ENCODE data around the gene EED. TPM values are rescaled to one million over a fixed set of nuclear protein-coding genes. Genes with fewer than 3 reads are reported as not detected.
"Not testable (repeated sequence)": the region's sequence is repeated elsewhere in the genome, so short reads cannot be mapped to it uniquely, and the experiment has no call there.

The EED gene
- total RNA-seq, 1 donor from 2014 or later: 174 TPM

DNA sequence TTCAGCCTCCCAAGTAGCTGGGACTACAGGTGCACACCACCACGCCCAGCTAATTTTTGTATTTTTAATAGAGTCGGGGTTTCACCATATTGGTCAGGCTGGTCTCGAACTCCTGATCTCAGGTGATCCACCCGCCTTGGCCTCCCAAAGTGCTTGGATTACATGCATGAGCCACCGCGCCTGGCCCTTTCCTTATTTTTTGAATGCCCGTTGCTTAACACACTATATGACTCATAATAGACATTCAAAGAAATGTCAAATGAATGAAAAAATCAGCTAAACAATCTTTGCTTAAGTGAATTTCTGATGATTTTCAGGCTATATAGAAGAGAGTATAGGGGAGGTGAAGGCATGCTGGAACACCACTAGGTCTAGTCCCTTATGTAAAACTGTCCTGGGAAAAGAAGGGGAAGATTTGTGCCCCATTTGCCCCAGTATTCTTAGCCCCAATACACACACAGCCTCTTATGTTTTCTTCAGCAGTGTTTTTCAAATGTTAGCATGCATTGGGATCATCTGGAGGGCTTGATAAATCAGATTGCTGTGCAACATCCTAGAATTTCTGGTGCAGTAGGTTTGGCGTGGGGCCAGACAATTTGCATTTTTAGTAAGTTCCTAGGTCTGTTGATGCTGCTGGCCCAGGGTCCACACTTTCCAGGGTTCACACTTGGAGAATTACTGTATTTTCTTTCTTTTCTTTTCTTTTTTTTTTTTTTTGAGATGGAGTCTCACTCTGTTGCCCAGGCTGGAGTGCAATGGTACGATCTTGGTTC, 45.1 kb downstream of the EED start:
- H3K9me3 Mint-ChIP-seq; H3K27me3 Mint-ChIP-seq (ENCODE audit: low read depth); DNase-seq (ENCODE audit: low spot score): not testable (repeated sequence)
- Mint-ChIP-seq H3K27ac (peak overlapping the region; percentile 72), H3K4me3 (ENCODE audit: low read depth) (peak overlapping the region; percentile 34), H3K4me1 (ENCODE audit: low read depth) (peaks cover 61% of the 10 kb centered on the region), H3K36me3 (ENCODE audit: low read depth) (peaks cover 30% of the 10 kb centered on the region)
- intact Hi-C loops (cut with micrococcal nuclease): loop anchor here (5.0 kb wide), 3 partner anchors 158 to 518 kb away; no protein-coding TSS in a partner anchor

DNA sequence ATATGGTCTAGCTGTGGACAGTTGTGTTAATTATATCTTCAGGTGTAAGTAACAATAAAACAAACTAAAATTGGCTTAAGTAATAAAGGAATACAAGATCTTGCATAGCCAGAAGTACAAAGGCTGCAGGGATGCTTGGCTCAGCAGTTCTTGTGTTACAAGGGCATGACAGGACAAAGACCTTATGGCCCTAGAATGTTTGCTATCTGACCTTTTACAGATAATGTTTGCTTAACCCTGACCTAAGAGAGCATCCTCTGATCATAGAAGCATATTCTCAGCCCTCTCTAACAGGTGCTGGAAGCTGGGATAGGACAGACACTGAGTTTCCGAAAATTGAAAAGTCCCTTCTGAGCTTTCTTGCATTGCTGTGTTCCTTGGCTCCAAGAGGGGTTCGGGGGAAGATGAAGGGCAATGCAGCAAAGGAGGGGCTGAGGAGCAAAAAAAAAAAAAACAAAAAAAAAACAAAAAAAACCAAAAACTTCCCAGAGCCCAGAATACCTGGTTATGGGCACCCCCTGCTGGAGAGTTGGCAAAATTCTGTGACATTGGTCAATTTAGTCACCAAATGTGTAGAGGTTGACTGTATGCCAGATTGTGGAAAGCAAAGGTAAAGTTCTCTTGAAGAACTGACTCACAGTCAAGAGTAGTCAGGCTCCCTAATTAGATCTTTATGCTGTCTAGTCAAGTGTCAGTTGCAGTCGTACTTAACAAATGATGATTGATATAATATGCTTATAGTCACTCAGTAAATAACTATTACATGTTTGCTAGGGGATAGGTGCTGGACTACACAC, 47.1 kb downstream of the EED start:
- intact Hi-C loops (cut with micrococcal nuclease): loop anchor here (2.0 to 5.0 kb wide), 3 partner anchors 115 to 437 kb away; partner anchors contain the start of gene CCDC83
- peaks cover 25% of the 10 kb centered on the region for H3K36me3 Mint-ChIP-seq (ENCODE audit: low read depth)
- peak overlapping the region; percentile 74 for H3K27ac Mint-ChIP-seq
- H3K4me3 Mint-ChIP-seq (ENCODE audit: low read depth): no peak overlapping the region
- peaks cover 52% of the 10 kb centered on the region for H3K4me1 Mint-ChIP-seq (ENCODE audit: low read depth)
- H3K9me3 Mint-ChIP-seq: no peaks in the 10 kb centered on the region
- H3K27me3 Mint-ChIP-seq (ENCODE audit: low read depth): no peaks in the 10 kb centered on the region
- DNase-seq (ENCODE audit: low spot score): peak; percentile 33

DNA sequence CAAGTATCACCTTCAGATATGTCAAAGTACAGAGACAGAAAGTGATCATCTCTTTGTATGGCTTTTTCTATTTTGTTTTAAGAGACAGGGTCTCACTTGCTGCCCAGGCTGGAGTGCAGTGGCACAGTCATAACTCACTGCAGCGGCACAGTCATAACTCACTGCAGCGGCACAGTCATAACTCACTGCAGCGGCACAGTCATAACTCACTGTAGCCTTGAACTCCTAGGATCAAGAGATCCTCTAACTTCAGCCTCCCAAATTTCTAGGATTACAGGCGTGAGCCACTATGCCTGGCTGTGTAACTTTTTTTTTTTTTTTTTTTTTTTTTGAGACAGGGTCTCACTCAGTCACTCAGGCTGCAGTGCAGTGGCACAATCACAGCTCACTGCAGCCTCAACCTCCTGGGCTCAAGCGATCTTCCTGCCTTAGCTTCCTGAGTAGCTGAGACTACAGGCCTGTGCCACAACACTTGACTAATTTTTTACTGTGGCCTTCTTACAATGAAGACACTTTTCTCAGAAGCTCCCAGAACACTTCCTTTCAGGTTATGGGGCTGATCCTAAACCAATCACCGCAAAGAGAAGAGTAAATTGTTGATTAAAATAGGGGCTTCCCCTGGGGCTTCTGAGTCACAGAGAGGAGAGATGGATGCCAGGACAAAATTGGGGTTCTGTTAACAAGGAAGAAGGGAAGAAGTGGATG, 48.5 kb downstream of the EED start:
- intact Hi-C loops (cut with micrococcal nuclease): loop anchor here (2.0 to 5.0 kb wide), 3 partner anchors 116 to 438 kb away; partner anchors contain the start of gene CCDC83
- no peak for DNase-seq (ENCODE audit: low spot score)
- peaks cover 22% of the 10 kb centered on the region for H3K36me3 Mint-ChIP-seq (ENCODE audit: low read depth)
- H3K4me1 Mint-ChIP-seq (ENCODE audit: low read depth): peaks cover 40% of the 10 kb centered on the region
- peak overlapping the region; percentile 74 for H3K27ac Mint-ChIP-seq
- no peak overlapping the region for H3K4me3 Mint-ChIP-seq (ENCODE audit: low read depth)
- H3K9me3 Mint-ChIP-seq: no peaks in the 10 kb centered on the region
- peaks cover 2% of the 10 kb centered on the region for H3K27me3 Mint-ChIP-seq (ENCODE audit: low read depth)

DNA sequence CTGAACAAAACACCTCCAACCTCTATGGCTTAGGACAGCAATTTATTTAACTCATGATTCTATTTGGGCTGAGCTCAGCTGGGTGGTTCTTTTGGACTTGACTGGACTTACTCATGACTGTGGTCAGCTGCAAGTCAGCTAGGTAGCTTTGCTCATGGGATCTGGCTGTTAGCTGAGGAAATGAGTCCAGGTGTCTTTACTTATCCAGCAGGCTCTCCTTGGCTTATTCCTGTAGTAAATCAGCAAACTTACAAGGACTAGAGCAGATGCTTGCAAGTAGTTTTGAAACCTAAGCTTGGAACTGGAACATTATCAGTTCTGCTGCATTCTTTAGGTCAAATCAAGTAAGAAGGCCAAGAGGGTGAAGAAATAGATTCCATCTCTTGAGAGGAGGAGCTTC, 49.5 kb downstream of the EED start:
- Mint-ChIP-seq H3K9me3 (no peaks in the 10 kb centered on the region), H3K36me3 (ENCODE audit: low read depth) (peaks cover 19% of the 10 kb centered on the region), H3K27me3 (ENCODE audit: low read depth) (peaks cover 2% of the 10 kb centered on the region), H3K4me1 (ENCODE audit: low read depth) (peaks cover 33% of the 10 kb centered on the region), H3K4me3 (ENCODE audit: low read depth) (no peak overlapping the region), H3K27ac (no peak overlapping the region)
- intact Hi-C loops (cut with micrococcal nuclease): loop anchor here (5.0 kb wide), 1 partner anchor 393 kb away; no protein-coding TSS in a partner anchor
- no peak for DNase-seq (ENCODE audit: low spot score)

DNA sequence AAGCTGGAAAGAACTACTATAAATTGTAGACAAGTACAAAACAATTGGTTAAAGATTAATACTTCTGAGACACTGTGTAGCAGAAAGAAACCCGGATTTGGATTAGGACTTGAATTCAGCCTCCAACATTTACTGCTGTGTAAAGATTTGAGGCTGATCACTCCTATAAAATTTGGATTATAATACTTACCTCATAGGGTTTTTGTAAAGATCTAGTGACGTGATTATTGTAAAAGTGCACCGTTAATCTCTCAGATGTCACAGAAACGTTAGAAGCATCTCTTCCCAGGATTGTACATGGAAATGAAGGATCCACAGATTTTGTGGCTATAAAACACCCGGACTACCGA, 57.2 kb downstream of the EED start:
- Mint-ChIP-seq H3K4me3 (ENCODE audit: low read depth) (peak overlapping the region; percentile 99), H3K9me3 (no peaks in the 10 kb centered on the region), H3K27ac (peak overlapping the region; percentile 96), H3K4me1 (ENCODE audit: low read depth) (peaks cover 25% of the 10 kb centered on the region), H3K27me3 (ENCODE audit: low read depth) (peaks cover 3% of the 10 kb centered on the region), H3K36me3 (ENCODE audit: low read depth) (peaks cover 29% of the 10 kb centered on the region)
- DNase-seq (ENCODE audit: low spot score): no peak
- intact Hi-C loops (cut with micrococcal nuclease): loop anchor here (1.0 to 5.0 kb wide), 3 partner anchors 56 to 674 kb away; partner anchors contain the start of genes DLG2 and TMEM126B

DNA sequence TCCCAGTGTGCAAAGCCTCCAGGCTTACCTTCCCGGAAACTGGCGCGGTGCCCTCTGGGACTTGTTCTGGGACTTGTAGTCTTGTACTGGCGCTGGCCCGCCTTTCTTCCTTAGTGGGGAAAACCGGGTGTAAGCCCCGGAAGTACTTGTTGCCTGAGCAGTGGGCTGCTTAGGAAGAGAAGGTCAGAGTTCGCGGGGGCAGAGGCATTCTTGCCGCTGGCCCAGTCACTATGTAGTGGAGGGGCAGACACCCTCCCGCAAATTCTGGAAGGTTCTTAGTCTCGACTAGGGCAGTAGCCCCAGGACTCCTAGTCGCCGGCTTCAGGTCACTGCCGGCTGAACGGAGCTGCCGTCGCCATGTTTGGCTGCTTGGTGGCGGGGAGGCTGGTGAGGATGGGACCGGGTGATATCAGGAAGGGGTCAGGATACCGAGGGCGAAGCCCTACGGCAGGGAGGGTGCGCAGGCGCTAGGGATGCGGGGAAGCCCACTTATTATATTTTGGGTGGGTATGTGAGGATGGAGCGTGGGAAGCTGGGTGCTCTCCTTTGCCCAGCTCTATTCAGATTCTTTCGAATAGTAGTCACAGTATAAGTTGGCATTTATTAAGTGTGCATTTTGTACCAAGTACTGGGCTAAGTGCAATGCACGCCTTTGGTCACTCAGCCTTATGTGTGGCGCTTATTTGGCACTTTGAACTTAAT, 57.7 kb downstream of the EED start, which contains the start of gene HIKESHI:
TSS of gene HIKESHI (plus strand) at position 149 of the 702 bp plus-strand sequence. CDS start at position 358, 209 bp downstream.
- H3K27ac Mint-ChIP-seq: peak within 1 kb of the TSS; percentile 96
- peak; percentile 81 for DNase-seq (ENCODE audit: low spot score)
- peak within 1 kb of the TSS; percentile 99 for H3K4me3 Mint-ChIP-seq (ENCODE audit: low read depth)
- intact Hi-C loops (cut with micrococcal nuclease): loop anchor here (1.0 to 5.0 kb wide), 3 partner anchors 57 to 675 kb away; partner anchors contain the start of genes DLG2 and TMEM126B
- H3K9me3 Mint-ChIP-seq: no peaks in the 10 kb centered on the region
- H3K36me3 Mint-ChIP-seq (ENCODE audit: low read depth): peaks cover 29% of the 10 kb centered on the region
- peaks cover 3% of the 10 kb centered on the region for H3K27me3 Mint-ChIP-seq (ENCODE audit: low read depth)
- H3K4me1 Mint-ChIP-seq (ENCODE audit: low read depth): peaks cover 25% of the 10 kb centered on the region

DNA sequence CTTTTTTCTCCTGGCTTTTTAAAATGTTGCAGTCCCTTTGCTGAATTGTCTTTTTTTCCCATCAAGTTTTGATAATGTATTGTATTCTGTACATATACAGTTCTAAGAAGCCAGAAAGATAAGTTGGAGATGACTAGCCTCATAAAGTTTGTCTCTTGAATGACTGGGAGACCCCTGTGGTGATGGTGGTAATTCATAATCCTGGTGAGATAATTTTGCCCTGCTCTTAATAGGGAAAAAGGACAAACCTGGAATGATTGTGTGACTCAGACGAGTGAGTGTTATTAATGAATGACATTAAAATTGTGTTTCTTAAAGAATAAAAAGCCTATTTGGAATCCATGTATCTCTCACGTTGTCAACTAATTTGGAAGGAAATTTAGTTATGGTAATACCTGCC, 58.7 kb downstream of the EED start:
- H3K9me3 Mint-ChIP-seq: no peaks in the 10 kb centered on the region
- intact Hi-C loops (cut with micrococcal nuclease): loop anchor here (5.0 kb wide), 1 partner anchor 676 kb away; the partner anchor contains the start of genes DLG2 and TMEM126B
- H3K27me3 Mint-ChIP-seq (ENCODE audit: low read depth): peaks cover 2% of the 10 kb centered on the region
- H3K4me3 Mint-ChIP-seq (ENCODE audit: low read depth): peak overlapping the region; percentile 99
- peak overlapping the region; percentile 66 for H3K27ac Mint-ChIP-seq
- DNase-seq (ENCODE audit: low spot score): no peak
- peaks cover 29% of the 10 kb centered on the region for H3K36me3 Mint-ChIP-seq (ENCODE audit: low read depth)
- H3K4me1 Mint-ChIP-seq (ENCODE audit: low read depth): peaks cover 25% of the 10 kb centered on the region

DNA sequence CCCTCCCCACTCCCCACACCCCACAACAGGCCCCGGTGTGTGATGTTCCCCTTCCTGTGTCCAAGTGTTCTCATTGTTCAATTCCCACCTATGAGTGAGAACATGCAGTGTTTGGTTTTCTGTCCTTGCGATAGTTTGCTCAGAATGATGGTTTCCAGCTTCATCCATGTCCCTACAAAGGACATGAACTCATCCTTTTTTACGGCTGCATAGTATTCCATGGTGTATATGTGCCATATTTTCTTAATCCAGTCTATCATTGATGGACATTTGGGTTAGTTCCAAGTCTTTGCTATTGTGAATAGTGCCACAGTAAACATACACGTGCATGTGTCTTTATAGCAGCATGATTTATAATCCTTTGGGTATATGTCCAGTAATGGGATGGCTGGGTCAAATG, 64.2 kb downstream of the EED start:
- intact Hi-C loops (cut with micrococcal nuclease); H3K4me3 Mint-ChIP-seq (ENCODE audit: low read depth); H3K27me3 Mint-ChIP-seq (ENCODE audit: low read depth); DNase-seq (ENCODE audit: low spot score); H3K27ac Mint-ChIP-seq; H3K9me3 Mint-ChIP-seq: not testable (repeated sequence)
- Mint-ChIP-seq H3K4me1 (ENCODE audit: low read depth) (peaks cover 25% of the 10 kb centered on the region), H3K36me3 (ENCODE audit: low read depth) (peaks cover 66% of the 10 kb centered on the region)

DNA sequence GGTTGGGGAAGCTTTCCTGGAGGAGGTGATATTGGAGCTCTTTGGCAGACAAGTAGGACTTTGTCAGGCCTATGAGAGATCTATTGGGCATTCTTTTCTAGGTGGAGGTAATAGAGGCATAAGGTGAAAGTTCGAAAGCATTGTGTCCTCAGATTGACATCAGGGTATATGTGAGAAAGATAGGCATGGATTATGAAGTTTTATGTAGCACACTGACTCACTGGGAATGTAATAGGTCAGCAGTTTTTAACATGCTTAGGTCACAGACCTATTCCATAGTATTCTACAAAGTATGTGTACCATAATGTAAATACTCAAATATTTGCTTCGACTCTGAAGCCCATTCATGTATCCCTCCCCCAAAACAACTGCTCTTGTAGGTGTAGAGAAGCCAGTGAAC, 69.2 kb downstream of the EED start:
- peaks cover 74% of the 10 kb centered on the region for H3K36me3 Mint-ChIP-seq (ENCODE audit: low read depth)
- H3K4me1 Mint-ChIP-seq (ENCODE audit: low read depth): peaks cover 18% of the 10 kb centered on the region
- no peak overlapping the region for H3K27ac Mint-ChIP-seq
- no peaks in the 10 kb centered on the region for H3K27me3 Mint-ChIP-seq (ENCODE audit: low read depth)
- DNase-seq (ENCODE audit: low spot score): no peak
- no peak overlapping the region for H3K4me3 Mint-ChIP-seq (ENCODE audit: low read depth)
- no peaks in the 10 kb centered on the region for H3K9me3 Mint-ChIP-seq
- intact Hi-C loops (cut with micrococcal nuclease): no loop called here

DNA sequence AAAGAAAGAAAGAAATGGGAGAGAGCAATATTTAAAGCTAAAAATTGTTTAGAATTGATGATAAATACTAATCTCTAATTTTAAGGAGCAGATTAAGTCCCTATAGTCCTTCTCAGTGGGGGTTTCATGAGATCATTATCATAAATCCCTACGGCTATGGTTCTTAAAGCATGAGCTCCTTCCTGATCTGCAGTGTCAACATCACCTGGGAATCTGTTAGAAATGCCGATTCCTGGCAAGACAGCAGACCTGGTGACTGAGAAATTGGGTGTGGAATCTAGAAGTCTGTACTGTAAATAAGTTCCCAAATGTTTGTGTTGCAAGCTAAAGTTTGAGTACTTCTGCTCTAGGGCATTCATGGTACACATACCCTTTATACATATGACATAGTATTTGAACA, 70.1 kb downstream of the EED start:
- H3K27me3 Mint-ChIP-seq (ENCODE audit: low read depth): no peaks in the 10 kb centered on the region
- no peaks in the 10 kb centered on the region for H3K9me3 Mint-ChIP-seq
- peaks cover 18% of the 10 kb centered on the region for H3K4me1 Mint-ChIP-seq (ENCODE audit: low read depth)
- no peak for DNase-seq (ENCODE audit: low spot score)
- no peak overlapping the region for H3K27ac Mint-ChIP-seq
- no peak overlapping the region for H3K4me3 Mint-ChIP-seq (ENCODE audit: low read depth)
- intact Hi-C loops (cut with micrococcal nuclease): no loop called here
- H3K36me3 Mint-ChIP-seq (ENCODE audit: low read depth): peaks cover 70% of the 10 kb centered on the region

All from activated T-helper 2 cell treated with anti-CD3 and anti-CD28 coated beads, Interferon-gamma antibody, Interleukin-2, Interleukin-4, amounts not matched to agents 10 μg/mL and 5 μg/mL and 100 μg/mL, durations not matched to agents 14 hours and 24 hours and 36 hours (primary cell).